Measurements from ENCODE around the gene TEX51.

The TEX51 gene

DNA sequence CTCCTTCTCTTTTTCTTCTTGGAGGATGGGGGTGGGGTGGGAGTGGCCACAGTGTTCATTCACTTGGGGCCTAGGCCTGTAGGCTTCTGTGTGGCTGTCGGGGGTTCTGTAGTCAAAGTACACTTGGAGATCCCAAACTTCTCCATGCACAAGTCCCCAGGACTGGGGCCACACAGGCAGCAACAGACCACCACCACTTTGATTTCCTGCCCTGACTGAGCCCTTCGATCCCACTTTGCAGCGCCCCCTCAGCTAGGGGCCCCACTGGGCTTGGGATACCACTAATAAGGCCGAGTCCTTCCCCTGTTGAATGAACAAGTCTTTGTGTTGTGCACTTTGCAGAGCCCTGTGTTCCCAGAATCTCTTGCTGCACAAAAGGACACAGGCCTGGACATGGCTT is 5.5 kb upstream of the TEX51 start:
- DNase-seq (ENCODE audit: low read depth) = no peak

DNA sequence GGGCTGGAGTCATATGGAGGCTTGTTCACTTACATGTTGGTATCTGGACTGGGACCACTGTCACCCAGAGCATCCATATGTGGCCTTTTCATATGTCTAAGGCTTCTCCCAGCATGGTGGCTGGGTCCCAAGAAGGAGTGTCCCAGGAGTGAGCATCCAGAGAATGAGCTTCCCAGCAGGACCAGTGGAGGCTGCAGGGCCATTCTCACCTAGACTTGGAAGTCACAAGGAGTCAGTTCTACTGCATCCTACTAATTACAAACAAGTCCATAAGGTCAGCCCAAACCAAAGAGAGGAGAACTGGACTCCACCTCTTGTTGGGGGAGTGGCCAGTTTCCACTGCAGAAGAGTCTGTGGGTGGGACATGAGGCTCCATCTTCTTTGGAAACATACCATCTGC is 5.1 kb upstream of the TEX51 start:
- DNase-seq (ENCODE audit: low read depth) = no peak

DNA sequence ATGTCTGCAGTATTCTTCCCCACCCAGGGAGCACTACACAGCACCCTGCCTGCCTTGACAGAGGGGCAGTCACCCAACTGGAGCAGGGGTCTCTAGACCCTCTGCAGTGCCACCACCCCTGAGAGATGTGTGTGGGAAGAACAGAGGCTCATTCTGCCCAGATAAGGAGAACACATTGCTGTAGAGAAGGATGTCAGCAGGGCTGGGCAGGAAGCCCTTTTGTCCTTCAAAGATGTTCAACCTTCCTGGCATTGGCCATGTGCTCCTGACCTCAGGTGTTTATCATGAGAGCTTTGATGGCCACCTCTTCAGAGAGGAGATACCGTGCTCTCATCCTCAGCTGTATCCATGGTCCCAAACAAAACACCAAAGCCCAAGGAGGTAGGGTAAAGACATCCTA is 4.6 kb upstream of the TEX51 start:
- no peak for DNase-seq (ENCODE audit: low read depth)

DNA sequence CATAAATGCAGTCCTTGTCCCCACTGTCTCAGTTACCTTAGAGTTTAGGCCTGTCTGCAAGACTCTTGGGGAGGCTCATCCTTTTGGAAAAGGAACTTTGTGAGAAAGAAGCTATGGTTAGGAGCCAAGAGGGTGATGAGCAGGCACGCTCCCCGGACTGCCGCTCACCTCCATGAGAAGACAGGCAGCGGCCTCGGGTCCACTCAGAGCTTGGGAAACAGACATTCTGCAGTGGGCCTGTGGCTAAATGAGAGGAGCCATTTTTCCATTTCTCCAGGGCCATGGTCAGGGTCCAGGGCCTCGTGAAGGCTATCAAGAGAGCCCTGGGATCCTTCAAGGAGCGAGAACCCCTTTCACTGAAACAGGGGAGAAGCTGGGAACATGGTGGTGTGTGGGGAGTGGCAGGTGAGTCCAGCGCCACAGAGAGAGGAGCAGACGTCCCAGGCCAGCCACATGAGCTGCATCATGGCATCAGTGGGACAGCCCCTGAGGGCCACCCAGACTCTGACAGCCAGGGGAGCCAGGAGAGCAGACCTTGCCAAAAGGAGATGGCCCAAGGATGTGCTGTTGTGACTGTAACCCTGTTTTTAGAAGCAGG is 4.0 kb upstream of the TEX51 start:
- DNase-seq (ENCODE audit: low read depth) = no peak

DNA sequence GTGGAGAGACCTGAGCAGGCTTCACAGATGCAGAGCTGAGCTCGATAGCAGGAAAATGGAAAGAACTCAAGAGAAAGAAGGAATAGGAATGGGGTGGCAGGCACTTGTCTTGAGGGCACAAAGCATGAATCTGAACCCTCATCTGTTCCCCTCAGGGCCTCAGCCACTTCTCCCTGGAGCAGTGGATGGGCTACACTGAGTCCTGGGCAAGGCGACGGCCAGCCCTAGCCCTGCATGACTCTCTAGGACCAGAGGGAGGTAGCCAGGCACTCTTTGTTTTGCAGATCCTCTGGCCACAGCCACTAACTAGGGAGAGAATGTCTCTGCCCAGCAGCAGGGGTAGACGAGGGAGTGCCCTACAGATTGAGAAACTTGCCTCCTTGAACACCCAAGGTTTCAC is 3.4 kb upstream of the TEX51 start:
- no peak for DNase-seq (ENCODE audit: low read depth)

DNA sequence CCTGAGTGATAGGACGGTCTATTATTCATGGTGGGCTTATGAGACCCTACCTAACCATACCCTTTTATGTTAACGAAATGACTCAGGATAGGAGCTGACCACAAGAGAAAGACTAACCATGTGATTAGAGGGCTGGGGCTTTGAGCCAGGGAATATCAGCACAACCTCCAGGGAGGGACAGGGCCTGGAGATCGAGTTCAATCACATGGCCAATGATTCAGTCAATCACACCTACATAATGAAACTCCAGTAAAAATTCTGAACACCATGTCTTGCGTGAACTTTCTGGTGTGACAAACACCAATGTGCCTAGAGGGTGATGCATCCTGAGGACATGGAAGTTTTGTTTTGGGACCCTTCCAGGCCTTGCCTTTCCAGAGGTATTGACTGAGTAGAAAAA is 2.2 kb upstream of the TEX51 start:
- DNase-seq (ENCODE audit: low read depth) = no peak

DNA sequence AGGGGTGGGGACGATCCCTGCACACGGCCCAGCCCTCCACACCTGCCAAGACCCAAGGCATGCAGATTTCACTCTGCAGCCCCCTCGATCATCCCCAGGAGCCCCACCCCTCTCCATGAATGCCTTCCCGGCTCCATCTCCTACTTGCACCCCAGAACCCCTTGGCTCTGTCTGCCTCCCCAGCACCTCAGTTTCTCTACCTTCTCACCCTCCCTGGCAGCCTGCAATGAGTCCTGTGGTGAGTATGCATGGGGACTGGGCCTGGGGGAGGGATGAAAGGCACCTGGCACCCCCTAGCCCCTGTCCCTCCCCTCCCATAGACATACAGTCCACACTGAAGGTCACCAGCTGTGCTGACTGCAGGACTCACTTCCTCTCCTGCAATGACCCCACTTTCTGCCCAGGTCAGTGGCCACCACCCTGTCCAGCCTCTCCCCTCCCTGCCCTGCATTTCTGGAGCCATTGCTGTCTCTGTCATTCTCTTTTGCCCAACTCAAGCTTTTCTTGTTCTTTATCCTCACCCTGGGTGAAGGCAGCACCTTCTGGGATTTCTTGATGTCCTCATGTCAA is 1.0 kb downstream of the TEX51 start:
- no peak for DNase-seq (ENCODE audit: low read depth)

DNA sequence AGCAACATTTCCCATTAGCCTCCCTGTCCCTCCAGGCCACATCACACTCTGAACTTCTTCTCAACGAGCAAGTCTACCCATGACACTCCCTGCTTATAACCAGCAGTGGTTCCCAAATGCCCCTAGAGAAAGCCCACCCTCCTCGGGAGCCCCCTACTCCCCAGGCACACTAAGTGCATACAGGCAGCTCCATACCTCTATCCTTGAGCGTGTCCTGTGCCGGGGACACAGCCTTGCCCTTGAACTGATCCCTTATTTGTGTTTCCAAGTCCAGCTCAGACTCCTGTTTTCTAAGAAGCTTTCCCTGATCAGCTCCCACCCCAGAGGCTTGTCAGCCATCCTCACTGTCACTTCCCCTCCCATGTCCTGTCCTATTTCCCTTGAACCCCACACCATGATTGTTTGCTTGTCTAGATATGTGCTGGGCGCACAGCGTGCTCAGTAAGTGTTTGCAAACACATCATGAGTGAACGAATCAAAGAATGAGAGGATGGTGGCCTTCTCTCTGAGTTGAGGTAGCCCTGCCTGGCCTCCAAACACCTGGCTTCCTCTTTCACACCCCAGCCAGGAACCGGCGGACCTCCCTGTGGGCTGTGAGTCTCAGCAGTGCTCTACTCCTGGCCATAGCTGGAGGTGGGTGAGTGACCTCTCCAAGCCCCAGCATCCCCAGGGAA is 2.1 kb downstream of the TEX51 start:
- no peak for DNase-seq (ENCODE audit: low read depth)

DNA sequence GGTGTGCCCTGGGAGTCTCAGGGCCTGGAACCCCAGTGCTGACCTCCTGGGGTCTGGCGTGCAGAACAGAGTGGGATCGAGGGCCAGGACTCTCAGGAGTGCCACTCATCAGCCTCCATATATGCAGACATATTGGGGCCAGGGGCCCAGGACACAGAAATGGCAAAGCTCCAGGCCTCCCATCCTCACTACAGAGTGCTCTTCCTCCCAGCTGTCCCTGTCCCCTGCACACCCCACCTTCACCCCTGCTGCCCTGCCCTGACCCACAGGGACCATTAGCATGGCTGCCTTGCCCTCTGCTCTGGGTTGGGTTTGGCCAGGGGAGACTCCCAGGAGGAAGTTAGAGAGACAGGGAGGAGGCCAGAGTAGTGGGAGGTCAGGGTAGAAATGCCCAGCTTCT is 2.8 kb downstream of the TEX51 start:
- no peak for DNase-seq (ENCODE audit: low read depth)

DNA sequence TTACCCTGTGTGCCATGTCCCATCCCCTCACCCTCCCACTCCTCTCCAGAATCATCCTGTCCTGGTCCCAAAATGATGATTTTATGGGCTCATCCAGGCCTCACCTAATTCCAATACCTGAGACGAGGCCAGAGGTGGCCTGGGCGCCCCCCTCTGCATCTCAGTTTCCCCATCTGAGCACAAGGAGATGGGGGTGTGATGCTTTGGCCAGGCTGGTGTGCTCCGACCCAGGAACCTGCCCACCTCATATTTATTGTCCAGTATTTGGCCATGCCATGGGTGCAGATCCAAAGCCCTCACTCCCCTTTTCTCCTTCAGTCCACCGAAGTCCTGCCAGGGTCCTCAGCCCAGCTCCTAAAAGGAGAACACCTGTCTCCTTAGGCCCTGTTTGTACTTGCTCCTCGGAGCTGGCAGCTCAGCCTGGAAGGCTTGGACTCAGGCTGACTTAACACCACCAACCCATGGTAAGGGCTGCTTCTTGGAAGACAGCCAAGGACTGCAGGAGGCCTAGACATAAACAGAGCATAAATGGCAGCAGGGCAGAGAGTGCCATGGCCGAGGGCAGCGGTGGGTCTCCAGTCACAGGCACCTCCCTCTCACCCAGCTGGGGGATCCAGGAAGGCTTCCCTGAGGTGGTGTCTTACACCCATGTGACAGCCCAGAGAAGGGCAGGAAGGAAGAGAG is 3.6 kb downstream of the TEX51 start:
- no peak for DNase-seq (ENCODE audit: low read depth)

DNA sequence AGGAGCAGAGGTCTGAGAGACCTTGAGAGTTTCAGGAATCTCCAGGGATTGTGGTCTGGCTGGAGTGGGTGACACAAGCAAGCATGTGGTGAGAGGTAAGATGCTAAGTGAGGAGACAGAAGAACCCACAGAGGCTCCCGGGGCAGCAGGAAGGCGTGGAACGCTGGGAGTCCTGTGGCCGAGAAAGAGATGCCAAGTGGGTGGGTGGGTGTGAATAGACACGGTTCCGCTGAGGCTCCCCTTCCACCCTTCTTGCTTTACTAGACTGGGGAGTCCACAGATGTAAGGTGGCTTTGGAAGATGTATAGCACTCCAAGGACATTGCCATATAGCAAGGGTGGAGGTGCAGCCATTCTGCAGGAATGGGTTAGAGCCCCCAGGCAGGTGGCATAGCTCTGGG is 4.2 kb downstream of the TEX51 start:
- DNase-seq (ENCODE audit: low read depth) = no peak

DNA sequence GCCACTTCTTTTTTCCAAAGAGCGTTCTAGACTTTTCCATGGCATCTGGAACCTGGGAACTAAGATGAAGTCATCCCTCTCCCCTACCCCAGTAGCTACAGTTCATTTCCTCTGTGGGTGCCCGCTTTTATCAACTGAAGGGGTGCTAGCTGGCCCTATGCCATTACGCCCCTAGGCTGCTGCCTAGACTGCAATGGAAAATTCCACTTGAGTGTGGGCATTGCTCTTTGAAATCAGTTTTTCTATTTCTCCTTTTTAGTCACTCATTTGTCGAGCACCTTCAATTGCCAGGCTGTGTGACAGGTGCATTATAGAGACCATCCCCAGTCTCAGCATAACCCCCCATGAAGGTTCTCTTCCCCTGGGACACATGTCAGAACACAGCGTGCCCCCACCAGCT is 7.3 kb downstream of the TEX51 start:
- DNase-seq (ENCODE audit: low read depth) = no peak

DNA sequence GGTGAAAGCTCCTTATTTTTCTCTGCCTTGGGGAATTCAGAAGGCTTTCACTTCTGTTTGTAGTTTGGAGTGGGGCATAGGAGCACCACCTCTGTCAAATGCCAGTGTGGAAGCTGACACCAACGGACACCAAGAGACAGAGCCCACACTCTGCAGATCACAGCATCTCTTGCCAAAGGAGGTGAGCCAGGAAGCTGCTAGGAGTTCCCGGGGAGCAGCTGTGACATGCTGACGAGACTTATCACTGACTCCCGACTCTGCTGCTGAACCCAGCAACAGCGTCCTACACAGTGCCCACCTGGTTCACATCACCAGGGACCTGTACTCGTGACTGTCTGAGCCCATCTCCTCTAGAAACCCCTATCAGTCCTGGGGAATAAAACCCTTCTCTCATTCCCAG is 8.1 kb downstream of the TEX51 start:
- DNase-seq (ENCODE audit: low read depth) = no peak

DNA sequence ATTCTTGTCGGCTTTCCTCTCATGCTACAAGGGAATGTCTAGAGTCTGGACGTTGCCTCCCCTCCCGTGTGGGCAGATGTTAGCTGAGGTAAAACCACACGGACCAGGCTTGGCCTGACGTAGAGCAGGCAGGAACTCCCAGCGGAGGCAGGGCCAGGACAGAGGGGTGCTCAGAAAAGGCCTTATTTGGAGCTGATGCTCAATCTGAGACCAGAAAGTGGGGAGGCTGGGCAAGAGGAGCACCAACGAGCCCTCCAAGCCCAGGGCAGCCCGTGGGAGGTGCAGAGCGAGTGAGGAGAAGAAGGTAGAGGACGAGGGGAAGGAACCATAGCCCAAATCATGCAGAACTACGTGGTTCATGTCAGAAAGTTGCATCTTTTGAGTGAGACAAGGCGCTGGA is 9.0 kb downstream of the TEX51 start:
- no peak for DNase-seq (ENCODE audit: low read depth)

DNA sequence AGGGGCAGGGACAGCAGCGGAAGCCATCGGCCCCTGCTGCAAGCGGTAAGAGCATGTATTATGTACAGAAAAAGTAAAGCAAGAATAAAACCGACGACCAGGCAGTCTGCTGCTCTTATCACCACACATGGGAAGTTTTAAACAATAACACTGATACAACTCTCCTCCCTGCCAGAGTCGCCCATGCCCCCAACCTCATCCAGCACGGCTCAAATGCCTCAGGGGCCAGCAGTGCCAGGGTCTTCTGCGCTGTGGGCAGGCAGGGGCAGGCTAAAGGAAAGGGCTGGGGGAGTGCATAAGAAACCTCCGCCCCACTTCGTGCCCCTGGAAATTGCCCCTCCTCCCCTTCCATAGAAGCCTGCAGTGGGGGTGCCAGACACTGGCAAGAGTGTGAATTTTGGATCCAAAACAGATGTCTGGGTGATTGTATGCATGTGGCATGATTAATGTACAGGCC is 10.1 kb downstream of the TEX51 start:
- no peak for DNase-seq (ENCODE audit: low read depth)

DNA sequence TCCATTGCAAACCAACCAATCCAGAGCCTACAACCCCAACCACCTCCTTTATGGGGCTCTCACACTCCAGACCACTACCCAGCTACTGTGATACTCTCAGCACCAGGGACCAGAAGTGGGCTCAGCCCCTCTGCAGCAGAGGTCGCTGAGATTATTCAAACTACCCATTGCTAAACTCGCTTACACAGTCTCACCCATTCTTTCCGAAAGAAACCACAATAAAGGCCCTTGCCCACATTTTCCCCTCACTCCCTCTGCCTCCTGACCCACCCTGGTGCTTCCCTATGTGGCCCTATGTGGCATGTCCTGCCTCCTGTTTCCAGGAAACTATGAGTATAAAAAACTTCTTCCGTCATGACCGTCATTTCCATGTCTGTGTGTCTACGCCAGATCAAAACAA is 10.7 kb downstream of the TEX51 start:
- DNase-seq (ENCODE audit: low read depth) = no peak

DNA sequence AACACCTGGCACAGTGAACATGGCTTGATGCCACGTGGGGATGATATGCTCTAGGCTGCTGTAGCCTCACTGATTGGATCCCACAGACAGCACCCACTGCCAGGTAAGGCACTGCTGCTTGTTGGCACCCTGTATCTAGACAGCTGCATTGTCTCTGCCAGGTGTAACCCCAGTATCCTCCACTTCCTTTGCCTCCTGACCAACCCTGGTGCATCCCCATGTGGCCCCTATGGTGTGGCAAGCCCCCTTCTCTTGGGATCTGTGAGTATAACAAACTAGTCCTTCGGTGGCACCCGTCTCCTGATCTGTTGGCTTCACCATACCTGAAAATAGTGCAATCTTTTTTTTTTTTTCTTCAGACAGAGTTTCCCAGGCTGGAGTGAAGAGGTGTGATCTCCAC is 11.1 kb downstream of the TEX51 start:
- no peak for DNase-seq (ENCODE audit: low read depth)

DNA sequence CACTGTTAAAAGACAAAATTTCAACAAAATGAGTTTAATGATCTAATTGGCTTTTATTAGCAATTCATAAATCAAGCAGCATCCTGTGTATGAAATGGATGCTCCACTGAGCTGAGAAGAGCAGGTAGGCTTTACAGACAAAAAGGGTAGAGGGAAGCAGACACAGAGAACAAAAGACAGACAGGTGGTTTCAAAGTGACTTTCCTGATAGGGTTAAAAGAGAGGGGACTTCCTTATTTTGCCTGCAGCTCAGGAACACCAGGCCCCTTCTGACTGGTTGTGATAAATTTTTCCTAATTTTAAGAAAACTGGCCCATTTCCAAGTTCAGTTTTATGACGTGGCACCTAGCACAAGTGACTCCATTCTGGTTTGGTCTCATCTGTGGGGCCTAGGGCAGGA is 11.9 kb downstream of the TEX51 start:
- no peak for DNase-seq (ENCODE audit: low read depth)

DNA sequence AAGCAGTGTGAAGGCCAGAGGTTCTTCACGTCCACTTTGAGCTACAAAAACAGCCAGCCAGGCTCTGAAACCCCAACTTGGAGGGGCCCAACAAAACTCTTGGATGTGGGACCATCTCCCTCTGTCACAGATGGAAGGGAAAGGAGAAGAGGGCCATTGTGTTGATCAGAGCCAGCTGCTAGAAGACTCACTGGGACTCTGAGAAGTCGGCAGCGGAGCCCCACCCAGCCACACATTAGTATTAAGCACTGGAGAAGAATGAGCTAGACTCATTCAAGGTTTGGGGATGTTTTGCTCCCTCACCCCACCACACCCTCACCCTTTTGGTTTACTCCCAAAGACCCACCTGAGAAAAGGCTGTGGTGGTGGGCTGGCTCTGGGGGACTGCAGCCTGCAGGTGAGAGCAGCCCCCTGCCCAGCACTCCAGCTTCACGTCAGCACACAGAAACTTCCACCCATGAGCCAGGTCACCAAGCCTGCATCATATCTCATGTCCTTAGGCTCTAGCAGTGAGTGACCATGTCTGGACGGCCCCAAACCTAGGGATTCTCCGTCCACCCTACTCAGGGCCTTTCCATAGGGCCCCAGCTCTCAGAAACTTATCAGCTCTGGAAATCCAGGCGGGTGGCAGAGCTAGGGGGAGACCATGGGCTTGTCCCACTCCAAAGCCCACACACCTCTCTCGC is 12.6 kb downstream of the TEX51 start:
- no peak for DNase-seq (ENCODE audit: low read depth)

DNA sequence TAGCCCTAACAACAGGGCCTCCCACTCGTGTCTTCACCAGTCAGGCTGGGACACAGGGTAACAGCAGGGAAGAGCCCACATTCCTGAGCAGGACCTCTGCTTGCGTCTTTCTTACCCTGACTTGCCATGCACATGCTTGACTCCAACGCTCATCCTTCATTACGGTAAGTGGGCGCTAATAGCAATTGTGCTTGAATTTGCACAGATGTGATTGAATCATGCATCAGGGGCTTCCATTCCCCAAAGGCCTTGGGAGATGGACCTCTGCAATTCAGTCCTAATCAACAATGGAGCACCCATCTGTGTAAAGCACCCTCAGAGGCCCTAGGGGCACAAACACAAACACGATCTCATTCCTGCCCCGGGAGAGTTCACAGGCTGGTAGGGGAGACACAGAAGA is 13.5 kb downstream of the TEX51 start:
- no peak for DNase-seq (ENCODE audit: low read depth)

DNA sequence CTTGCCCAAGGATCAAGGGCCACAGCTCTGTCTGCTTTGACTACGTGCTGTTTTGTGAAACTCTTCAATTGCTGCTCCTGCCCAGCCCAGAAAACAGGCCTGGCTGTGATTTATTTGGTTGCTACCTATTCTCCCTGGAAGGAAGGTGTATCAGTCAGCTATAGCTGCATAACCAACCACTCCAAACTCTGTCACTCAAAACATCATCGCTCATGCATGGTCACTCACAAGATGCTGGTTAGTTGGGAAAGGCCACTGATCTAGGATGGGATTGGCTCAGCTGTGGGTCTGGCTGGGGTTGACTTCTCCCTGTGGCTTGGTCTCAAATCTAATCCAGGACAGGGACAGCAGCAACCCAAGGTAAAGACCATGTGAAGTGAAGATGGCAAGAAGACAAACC is 14.6 kb downstream of the TEX51 start:
- DNase-seq (ENCODE audit: low read depth) = no peak

DNA sequence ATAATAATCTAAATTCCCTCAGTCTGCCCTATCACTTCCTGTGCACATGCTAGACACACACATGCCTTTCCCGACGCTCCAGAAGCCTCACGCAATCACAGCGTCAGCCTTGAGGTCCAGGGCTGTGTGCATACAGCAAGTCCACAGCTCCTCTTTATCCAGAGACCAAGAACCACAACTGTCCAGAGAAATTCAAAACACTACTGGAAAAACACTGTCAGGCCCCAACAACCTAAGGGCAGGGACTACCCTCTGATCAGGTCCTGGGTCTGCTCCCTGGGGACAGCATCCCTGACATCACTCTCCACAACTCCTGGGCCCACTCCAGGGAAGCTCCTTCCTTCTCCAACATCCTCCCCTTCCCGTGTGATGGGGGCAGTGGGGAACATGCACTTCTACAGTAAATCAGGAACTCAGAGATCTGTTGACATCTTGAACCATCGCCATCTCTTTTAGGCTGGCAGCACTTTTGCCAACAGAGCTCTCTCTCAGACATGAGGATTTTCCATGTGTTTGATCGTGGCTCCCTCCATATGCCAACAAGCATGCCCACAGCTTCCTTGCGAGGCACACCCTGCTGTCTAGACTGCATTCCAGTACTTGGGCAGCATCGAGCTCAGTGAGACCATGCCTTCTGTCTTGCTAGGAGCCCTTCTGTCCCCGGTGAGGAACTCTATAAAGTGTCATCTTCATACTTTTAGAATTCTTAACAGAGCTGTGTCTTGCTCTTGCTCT is 15.4 kb downstream of the TEX51 start:
- DNase-seq (ENCODE audit: low read depth) = no peak

Data from GM04503 (cell line).